Fibroblast of pulmonary artery (primary cell): ENCODE data around the gene POLL.

Experiments
- DNase-seq: peaks from one replicate; pipeline ENCODE4 v3.0.0-alpha.2; 2010; ENCODE audit warnings: low read depth
- H3K4me3 ChIP-seq: replicated peaks from 2 replicates; pipeline ENCODE4 v1.5.1; 2011; ENCODE audit warnings: low read depth, mild to moderate bottlenecking, control low read depth, low read length, moderate library complexity
- CTCF ChIP-seq: IDR thresholded peaks from 2 replicates; pipeline ENCODE4 v1.5.1; 2011; ENCODE audit warnings: mild to moderate bottlenecking, control low read depth, low read length, inconsistent platforms; ENCODE audit errors: missing control alignments

POLL gene

GRCh38 chr10:101568054-101568745 is 19.9 kb downstream of the POLL start:
- H3K4me3 ChIP-seq: no peak overlapping the region
- TF ChIP-seq CTCF: no peak
- DNase-seq: no peak

GRCh38 chr10:101567165-101568006 is 20.7 kb downstream of the POLL start:
- TF ChIP-seq CTCF: no peak
- no peak overlapping the region for H3K4me3 ChIP-seq
- no peak for DNase-seq

- H3K4me3 ChIP-seq: peak overlapping the region; percentile 17
Observed at GRCh38 chr10:101566333-101567164, 21.5 kb downstream of the POLL start.

GRCh38 chr10:101565936-101566332 is 22.1 kb downstream of the POLL start:
- no peak overlapping the region for H3K4me3 ChIP-seq
- DNase-seq: no peak
- no peak for TF ChIP-seq CTCF

More at GRCh38 chr10:101566333-101567164, 21.5 kb downstream of the POLL start:
- DNase-seq: peak; percentile 24
- TF ChIP-seq CTCF: no peak

GRCh38 chr10:101565370-101565900 is 22.6 kb downstream of the POLL start:
- DNase-seq: no peak
- no peak overlapping the region for H3K4me3 ChIP-seq
- TF ChIP-seq CTCF: no peak

- no peak for DNase-seq
Observed at GRCh38 chr10:101564490-101564991, 23.5 kb downstream of the POLL start.

More at GRCh38 chr10:101564490-101564991, 23.5 kb downstream of the POLL start:
- no peak overlapping the region for H3K4me3 ChIP-seq
- TF ChIP-seq CTCF: no peak
